Retinal pigment epithelial cell (primary cell): ENCODE data around the gene SCGB1A1.
A peak's percentile ranks its signal among the peaks of the same experiment; 100 is the strongest.

Experiments
- DNase-seq: peaks from one replicate; pipeline ENCODE4 v3.0.0-alpha.2; 2010; ENCODE audit warnings: low read depth
- H3K4me3 ChIP-seq: 2 replicates; pipeline ENCODE4 v1.5.1; 2011; ENCODE audit warnings: mild to moderate bottlenecking, low read length, control low read depth, moderate library complexity
- TF ChIP-seq, protein P1 (sequence below): conservative IDR thresholded peaks from 2 replicates; pipeline ENCODE4 v1.5.1; 2011; ENCODE audit warnings: low read depth, low read length, control low read depth, inconsistent platforms

SCGB1A1 gene

DNA sequence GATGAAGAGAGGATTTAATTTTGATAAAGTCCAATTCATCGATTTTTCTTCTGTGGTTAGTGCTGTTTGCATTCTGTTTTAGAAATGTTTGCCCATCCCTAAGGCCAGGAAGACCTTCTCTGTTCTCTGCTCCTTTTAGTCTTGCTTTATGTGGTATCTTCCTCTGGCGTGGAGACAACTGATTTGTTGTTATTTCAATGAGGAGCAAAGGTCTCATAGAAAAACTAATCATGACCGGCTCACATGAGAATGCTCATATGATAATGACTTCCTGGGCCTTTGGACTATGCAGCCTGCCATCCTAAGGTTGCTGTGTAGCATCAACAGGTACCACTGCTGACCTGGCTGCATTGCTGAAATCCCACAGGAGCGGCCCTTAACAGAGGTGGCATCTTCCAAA lies 19.8 kb downstream of the SCGB1A1 start:
- no peak overlapping the region for H3K4me3 ChIP-seq
- no peak for DNase-seq
- TF ChIP-seq, protein P1, sequence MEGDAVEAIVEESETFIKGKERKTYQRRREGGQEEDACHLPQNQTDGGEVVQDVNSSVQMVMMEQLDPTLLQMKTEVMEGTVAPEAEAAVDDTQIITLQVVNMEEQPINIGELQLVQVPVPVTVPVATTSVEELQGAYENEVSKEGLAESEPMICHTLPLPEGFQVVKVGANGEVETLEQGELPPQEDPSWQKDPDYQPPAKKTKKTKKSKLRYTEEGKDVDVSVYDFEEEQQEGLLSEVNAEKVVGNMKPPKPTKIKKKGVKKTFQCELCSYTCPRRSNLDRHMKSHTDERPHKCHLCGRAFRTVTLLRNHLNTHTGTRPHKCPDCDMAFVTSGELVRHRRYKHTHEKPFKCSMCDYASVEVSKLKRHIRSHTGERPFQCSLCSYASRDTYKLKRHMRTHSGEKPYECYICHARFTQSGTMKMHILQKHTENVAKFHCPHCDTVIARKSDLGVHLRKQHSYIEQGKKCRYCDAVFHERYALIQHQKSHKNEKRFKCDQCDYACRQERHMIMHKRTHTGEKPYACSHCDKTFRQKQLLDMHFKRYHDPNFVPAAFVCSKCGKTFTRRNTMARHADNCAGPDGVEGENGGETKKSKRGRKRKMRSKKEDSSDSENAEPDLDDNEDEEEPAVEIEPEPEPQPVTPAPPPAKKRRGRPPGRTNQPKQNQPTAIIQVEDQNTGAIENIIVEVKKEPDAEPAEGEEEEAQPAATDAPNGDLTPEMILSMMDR: no peak

DNA sequence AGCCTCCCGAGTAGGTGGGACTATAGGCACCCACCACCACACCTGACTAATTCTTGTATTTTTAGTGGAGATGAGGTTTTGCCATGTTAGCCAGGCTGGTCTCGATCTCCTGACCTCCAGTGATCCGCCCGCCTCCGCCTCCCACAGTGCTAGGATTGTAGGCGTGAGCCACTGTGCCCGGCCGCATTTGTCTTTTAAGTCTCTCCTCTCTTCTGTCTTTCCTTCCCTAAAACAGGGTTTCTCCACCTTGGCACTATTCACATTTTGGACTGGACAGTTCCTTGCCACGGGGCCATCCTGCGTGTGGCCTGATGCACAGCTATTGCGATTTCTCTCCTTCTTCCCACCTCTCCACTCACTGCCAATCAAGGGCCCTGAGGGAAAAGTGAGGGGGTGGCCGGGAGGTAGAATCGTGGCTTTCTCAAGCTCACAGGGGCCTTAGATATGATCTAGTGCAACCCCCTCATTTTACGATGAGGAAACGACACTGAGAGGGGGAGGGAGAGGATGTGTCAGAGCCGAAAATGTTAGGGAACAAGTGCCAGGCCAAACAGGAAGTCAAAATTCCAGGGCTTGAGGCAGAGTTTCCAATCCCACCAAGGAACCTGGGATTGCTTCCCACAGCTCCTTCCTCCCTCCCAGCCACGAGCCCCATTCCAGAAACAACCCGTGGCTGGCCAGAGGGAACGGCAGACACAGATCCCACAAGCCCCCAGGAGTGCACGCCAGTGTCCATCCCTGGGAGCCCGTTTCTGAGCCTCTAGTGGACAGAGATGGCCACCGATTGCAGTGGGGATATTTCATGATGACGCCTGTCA lies 21.2 kb downstream of the SCGB1A1 start:
- TF ChIP-seq, protein P1: no peak
- DNase-seq: no peak
- H3K4me3 ChIP-seq: no peak overlapping the region

DNA sequence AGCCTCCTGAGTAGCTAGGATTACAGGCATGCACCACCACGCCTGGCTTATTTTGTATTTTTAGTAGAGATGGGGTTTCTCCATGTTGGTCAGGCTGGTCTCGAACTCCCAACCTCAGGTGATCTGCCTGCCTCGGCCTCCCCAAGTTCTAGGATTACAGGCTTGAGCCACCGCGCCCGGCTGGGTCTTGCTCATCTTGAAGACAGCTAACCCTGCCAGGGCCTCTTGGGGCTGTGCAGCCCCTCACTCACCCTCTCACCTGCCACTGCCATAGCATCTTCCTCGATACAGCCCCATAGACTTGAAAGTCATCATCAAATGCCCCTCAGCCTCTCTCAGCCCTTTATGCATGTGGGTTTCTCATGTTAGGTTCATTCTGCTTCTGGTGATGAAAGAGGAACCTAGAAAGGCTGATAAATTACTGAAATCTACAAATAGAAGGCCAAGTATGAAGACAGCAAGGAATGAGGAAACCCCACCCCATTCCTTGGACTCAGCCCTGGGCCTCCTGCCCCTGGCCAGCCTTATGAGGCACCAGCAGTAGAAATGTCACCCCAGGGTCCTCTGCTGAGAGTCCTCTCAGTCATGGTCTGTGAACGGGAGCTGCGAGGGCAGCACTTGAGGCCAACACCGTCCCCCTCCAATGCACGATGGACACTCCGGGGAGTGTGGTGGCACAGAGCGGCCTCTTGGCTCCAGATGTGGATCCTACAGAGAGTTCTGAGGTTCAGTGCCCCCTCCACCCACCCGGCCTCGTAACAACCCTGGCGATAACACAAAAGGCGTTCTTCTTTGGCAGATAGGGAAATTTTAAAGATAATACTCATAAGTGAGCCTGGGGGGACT lies 24.8 kb downstream of the SCGB1A1 start:
- TF ChIP-seq, protein P1: no peak
- peak overlapping the region; percentile 39 for H3K4me3 ChIP-seq
- DNase-seq: no peak

DNA sequence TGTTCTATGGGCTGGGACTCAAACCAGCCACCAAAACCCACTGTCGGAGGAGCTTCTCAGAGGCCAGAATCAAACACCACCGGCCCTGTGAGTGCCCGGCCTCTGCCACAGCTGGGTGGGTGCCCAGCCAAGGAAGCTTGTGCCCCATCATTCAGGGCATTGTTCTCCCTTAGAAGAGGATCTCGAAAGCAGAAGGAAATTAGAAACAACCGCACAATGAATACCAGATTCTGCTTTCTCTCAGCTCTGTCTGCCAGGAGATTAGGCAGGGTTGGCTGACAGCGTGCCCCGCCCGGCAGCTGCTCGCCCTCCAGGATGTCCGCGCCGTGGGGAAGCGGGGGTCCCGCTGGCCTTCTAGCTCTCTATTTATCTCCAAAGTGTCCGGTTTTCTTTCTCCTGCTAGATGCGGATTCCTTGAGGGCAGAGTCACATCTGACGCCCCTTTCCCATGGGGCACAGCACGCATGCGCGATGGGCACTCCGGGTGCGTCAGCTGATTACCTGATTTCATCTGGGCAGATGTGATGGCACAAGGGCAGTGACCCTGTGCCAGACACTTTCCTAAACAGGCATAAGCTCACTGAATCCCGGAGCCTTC lies 25.5 kb downstream of the SCGB1A1 start:
- TF ChIP-seq, protein P1: no peak
- no peak for DNase-seq
- H3K4me3 ChIP-seq: peak overlapping the region; percentile 39

DNA sequence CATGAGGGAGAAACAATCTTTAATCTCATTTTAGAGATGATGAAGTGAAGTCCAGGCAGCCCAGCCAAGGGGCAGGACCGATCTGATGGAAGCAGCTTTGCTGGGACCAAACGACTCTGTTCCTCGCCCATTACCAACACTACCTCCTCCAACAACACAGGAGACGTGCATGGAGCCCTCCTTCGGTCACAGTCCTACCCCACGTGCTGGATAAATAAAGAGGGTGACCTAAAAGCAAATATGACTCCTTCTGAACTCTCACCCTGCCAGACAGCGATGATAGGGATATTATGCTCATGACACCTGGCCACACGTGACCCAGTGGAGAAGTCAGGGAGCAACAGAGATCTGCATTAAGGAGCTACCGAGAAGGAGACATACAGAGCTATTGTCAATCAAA lies 26.0 kb downstream of the SCGB1A1 start:
- peak overlapping the region; percentile 39 for H3K4me3 ChIP-seq
- TF ChIP-seq, protein P1: no peak
- no peak for DNase-seq

DNA sequence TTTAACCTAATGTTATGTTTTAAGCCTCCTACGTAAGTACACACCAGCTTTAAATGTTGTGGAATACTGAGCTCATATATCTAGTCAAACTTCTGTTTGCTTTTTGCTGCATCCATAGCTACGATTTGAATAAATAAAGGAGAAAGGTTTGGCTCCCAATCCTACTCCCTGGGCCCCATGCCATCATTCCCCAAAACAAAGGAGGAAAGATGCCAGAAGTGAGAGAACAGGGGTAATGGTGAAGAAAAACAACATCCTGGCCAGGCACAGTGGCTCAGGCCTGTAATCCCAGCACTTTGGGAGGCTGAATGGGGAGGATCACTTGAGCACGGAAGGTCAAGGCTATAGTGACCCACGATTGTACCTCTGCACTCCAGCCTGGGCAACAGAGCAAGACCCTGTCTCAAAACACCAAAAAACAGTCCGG lies 26.5 kb downstream of the SCGB1A1 start:
- TF ChIP-seq, protein P1: no peak
- H3K4me3 ChIP-seq: no peak overlapping the region
- DNase-seq: no peak
